AG20443 (cell line): ENCODE measurements around the gene NLRC5.

Experiments used
- DNase-seq: peaks from one replicate; pipeline ENCODE4 v3.0.0; 2012; ENCODE audit warnings: low spot score, mixed read lengths

NLRC5 gene

GRCh38 chr16:57023541-57024249 is 34.3 kb downstream of the NLRC5 start:
- DNase-seq: no peak

DNA sequence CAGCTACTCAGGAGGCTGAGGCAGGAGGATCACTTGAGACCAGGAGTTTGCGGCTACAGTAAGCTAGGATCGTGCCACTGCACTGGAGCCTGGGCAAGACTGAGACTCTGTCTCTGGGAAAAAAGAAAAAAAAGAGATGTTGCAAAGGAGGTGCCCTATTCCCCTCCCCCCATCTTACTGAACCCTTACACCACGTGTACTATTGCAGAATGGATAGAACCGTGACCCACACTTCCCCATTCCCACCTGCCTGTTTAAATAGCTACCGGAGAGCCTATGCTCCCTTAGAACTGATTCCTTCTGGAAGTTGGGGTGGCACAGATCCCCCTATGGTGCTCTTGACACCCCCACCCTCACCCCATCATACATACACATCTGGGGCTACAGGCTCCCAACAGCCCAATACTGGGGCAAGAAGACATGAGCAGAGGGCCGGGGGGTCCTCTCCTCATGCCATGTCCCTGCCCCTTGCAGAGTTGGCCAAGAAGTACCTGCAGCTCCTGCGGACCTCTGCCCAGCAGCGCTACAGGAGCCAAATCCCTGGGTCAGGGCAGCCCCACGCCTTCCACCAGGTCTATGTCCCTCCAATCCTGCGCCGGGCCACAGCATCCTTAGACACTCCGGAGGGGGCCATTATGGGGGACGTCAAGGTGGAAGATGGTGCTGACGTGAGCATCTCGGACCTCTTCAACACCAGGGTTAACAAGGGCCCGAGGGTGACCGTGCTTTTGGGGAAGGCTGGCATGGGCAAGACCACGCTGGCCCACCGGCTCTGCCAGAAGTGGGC is 35.7 kb downstream of the NLRC5 start:
- DNase-seq: no peak

GRCh38 chr16:57025941-57026777 is 36.8 kb downstream of the NLRC5 start:
- no peak for DNase-seq

- no peak for DNase-seq
Measured at GRCh38 chr16:57026778-57027062, 37.4 kb downstream of the NLRC5 start.

DNA sequence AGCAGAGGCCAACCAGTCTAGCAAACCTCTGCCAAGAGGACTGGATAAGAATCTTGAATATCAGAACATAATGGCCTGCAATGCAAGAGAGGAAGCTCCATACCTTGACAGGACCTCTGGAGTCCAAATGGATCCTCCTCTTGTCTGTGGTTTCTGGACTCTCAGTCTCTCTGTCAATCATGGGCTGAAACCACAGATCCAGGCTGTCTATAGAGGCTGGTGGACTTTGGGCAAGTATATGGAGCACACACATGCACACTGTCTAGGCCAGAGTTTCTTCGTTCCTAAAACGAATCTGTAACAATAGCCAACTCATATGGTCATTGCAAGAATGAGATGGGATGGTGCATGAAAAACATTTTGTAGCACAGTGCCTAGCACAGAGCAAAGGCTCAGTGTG is 37.7 kb downstream of the NLRC5 start:
- no peak for DNase-seq

DNA sequence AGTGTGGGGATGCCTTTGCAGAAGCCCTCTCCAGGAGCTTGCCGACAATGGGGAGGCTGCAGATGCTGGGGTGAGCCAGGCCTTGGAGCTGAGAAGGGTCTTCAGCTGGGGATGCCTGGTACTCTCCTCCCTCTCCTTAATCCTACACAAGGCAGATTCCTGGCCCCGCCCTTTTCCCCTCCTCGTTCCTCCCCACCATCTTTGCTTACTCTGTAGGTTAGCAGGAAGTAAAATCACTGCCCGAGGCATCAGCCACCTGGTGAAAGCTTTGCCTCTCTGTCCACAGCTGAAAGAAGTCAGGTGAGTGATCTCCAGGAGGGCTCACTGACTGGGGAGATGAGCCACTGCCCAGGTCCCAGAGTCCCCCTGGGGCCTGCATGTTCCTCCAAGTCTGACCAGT is 38.7 kb downstream of the NLRC5 start:
- DNase-seq: no peak

DNA sequence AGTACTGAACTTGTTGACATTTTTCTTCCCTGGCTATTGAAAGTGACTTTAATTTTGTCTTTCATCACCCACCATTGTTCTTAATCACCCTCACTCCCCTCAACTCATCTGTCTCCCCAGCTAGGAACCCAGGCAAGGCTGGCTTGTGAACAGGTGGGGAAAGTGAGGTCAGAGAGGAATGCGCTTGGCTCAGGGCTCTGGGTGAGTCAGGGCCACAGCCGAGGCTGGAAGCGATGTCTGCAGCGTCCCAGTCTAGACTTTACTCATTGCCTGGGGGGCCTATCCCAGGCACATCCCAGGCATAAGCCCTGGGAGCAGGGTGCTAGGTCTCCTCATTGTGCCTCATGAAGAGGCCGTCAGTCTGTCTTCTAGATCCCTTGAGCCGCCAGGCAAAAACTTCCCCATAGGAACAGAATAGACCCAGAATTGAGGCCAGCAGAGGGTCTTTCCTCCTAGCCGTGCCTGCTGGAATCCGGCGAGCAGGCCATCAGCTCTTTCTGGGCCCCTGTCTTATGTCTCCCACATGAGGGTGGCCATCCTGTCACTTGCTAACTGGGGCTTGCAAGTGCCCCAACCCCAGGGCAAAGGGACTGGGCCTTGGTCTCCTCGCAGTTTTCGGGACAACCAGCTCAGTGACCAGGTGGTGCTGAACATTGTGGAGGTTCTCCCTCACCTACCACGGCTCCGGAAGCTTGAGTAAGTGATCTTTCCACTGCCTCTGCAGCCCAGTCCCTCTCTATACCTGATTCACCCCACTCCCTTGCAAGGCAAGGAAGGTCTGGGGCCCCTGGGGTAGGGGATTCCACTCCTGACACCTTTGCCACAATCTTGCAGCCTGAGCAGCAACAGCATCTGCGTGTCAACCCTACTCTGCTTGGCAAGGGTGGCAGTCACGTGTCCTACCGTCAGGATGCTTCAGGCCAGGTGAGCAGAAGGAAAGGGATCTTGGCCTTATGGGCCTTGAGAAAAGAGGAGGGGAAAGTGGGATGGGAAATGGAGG is 40.1 kb downstream of the NLRC5 start:
- DNase-seq: peak; percentile 47

DNA sequence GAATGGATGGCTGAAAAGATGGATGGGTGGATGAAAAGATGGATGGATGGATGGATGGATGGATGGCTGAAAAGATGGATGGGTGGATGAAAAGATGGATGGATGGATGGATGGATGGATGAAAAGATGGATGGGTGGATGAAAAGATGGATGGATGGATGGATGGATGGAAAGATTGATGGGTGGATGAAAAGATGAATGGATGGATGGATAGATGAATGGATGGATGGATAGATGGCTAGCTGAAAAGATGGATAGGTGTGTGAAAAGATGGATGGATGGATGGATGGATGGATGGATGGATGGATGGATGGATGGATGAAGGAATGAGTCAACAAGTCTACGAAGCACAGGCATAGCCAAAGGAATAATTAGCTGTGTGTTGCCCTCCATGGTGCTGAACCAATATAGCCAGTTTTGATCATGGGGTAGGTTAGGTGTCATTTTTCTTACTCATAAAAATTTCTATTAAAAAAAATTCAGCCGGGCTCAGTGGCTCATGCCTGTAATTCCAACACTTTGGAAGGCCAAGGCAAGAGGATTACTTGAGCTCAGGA is 41.1 kb downstream of the NLRC5 start:
- no peak for DNase-seq

DNA sequence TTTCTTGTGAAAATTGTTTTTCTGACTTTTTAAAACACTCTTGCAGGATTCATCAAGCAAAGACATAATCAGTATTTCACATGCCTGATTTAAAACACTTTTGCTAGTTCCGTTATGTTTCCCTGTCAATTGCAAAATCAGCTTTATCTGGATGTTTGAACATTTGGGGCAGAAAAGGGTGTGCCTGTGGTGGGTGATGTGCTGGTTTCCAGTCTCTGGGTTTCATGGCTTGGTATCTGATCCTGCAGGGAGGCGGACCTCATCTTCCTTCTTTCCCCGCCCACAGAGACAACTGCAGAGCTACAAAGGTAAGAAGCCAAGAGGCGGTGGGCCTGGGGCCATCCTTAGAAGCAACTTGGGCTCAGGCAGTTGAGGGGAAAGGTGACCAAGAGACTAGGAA is 41.8 kb downstream of the NLRC5 start:
- no peak for DNase-seq

GRCh38 chr16:57032346-57032745 is 43.0 kb downstream of the NLRC5 start:
- DNase-seq: no peak

GRCh38 chr16:57032931-57033330 is 43.6 kb downstream of the NLRC5 start:
- DNase-seq: no peak

DNA sequence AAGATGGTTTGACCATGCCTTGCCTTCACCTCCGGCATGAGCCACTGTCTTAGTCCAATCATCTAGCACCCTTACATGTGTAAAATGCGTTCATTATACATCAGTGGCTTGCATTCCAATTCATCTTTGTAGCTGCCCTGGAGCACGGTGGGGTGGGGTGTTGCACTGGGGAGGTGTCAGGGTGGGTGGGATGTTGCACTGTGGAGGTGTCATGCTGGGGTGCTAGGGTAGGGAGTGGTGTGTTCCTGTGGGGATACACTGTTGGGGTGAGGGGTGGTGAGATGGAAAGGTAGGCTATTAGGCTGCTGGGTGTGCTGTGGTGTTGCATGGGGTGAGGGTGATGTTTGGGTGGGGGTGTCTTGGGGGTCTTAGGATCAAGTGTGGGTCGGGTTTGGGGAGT is 47.0 kb downstream of the NLRC5 start:
- no peak for DNase-seq

GRCh38 chr16:57036945-57037344 is 47.6 kb downstream of the NLRC5 start:
- no peak for DNase-seq

- no peak for DNase-seq
Measured at GRCh38 chr16:57038166-57038565, 48.8 kb downstream of the NLRC5 start.

GRCh38 chr16:57039148-57039812 is 49.9 kb downstream of the NLRC5 start:
- peak; percentile 63 for DNase-seq

GRCh38 chr16:57041182-57042156 is 52.1 kb downstream of the NLRC5 start:
- no peak for DNase-seq

- no peak for DNase-seq
Measured at GRCh38 chr16:57042157-57043111, 53.1 kb downstream of the NLRC5 start.

DNA sequence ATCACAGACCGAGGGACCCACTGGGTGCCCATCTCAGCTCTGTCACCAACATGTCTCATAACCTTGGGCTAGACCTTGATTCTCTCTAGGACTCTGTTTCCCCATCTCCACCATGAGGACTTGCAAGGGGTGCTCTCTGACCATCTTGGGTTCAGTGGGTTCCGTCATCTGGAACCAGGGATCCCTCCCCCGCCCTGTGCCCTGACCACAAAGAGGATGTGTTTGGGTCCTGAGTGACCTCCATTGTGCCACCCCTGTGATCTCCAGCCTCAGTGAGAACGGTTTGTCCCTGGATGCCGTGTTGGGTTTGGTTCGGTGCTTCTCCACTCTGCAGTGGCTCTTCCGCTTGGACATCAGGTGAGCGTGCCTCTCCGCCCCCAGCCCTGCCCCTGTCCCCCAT is 53.9 kb downstream of the NLRC5 start:
- DNase-seq: no peak
